Muscle of back (tissue), 11 donors: ENCODE results near the gene TAPBP. TPM values are rescaled to one million over a fixed set of nuclear protein-coding genes. Genes with fewer than 3 reads are reported as not detected.
A peak's percentile ranks its signal among the peaks of the same experiment; 100 is the strongest.
"Not testable (repeated sequence)": the region's sequence is repeated elsewhere in the genome, so short reads cannot be mapped to it uniquely, and the experiment has no call there.

Source experiments
- DNase-seq, 3 donors: peaks; one replicate each; pipeline versions ENCODE4 v3.0.0 to v3.0.0-alpha.2; 2013
- polyA plus RNA-seq, 10 donors: library from polyadenylated mRNA; unstranded; fragments of 120-200 nt; gene quantifications; one replicate each; pipeline ENCODE4 v1.2.1, GENCODE V29; 2013; ENCODE audit not compliant: insufficient read length in 10 of 10

The TAPBP gene
- polyA plus RNA-seq, 10 donors, result 17.2 to 27.9 (median 21.1) TPM

GRCh38 chr6:33277663-33278391 lies 36.1 kb downstream of the TAPBP start:
- no peak for DNase-seq

- peak; percentile 46 to 92 (median 66) for DNase-seq
Observed at GRCh38 chr6:33276864-33277662, 36.8 kb downstream of the TAPBP start, which contains the start of gene B3GALT4. TSS of gene B3GALT4 (plus strand) at chr6:33277123. CDS start at chr6:33277420, 297 bp downstream.

GRCh38 chr6:33276581-33276863 lies 37.4 kb downstream of the TAPBP start:
- no peak for DNase-seq

GRCh38 chr6:33275795-33276580 lies 37.9 kb downstream of the TAPBP start:
- not testable (repeated sequence) for DNase-seq

- no peak for DNase-seq
Observed at GRCh38 chr6:33273924-33274902, 39.7 kb downstream of the TAPBP start.

- no peak for DNase-seq
Observed at GRCh38 chr6:33273129-33273923, 40.6 kb downstream of the TAPBP start.

- no peak for DNase-seq
Observed at GRCh38 chr6:33272275-33273128, 41.4 kb downstream of the TAPBP start.

- peak; percentile 99 for DNase-seq
Observed at GRCh38 chr6:33271468-33272274, 42.2 kb downstream of the TAPBP start, which contains the start of the genes RPS18 and VPS52. TSS of gene RPS18 (plus strand) at chr6:33272075. CDS start at chr6:33272120, 45 bp downstream. TSS of gene VPS52 (minus strand) at chr6:33271876. CDS start at chr6:33271675, 201 bp downstream.

GRCh38 chr6:33271117-33271467 lies 42.8 kb downstream of the TAPBP start:
- no peak for DNase-seq

- no peak for DNase-seq
Observed at GRCh38 chr6:33264015-33264414, 49.9 kb downstream of the TAPBP start.

GRCh38 chr6:33262490-33262889 lies 51.4 kb downstream of the TAPBP start:
- DNase-seq, result not testable (repeated sequence)

GRCh38 chr6:33259032-33259431 lies 54.8 kb downstream of the TAPBP start:
- DNase-seq, result no peak

GRCh38 chr6:33254591-33254990 lies 59.3 kb downstream of the TAPBP start:
- no peak for DNase-seq

- peak in 1 of 3 donors; percentile 46 for DNase-seq
Observed at GRCh38 chr6:33252759-33253158, 61.1 kb downstream of the TAPBP start.

- no peak for DNase-seq
Observed at GRCh38 chr6:33251395-33252012, 62.4 kb downstream of the TAPBP start.

GRCh38 chr6:33250731-33251130 lies 63.1 kb downstream of the TAPBP start:
- no peak for DNase-seq

GRCh38 chr6:33249732-33250630 lies 63.9 kb downstream of the TAPBP start:
- peak in 1 of 3 donors; percentile 54 for DNase-seq
